GM21515 (cell line): ENCODE results near the gene SCRN2.

ENCODE experiments used
- ATAC-seq: cut with Tn5 transposase; IDR thresholded peaks from one replicate; pipeline ENCODE4 v1.9.1; 2021; ENCODE audit not compliant: unreplicated experiment

Gene SCRN2

DNA sequence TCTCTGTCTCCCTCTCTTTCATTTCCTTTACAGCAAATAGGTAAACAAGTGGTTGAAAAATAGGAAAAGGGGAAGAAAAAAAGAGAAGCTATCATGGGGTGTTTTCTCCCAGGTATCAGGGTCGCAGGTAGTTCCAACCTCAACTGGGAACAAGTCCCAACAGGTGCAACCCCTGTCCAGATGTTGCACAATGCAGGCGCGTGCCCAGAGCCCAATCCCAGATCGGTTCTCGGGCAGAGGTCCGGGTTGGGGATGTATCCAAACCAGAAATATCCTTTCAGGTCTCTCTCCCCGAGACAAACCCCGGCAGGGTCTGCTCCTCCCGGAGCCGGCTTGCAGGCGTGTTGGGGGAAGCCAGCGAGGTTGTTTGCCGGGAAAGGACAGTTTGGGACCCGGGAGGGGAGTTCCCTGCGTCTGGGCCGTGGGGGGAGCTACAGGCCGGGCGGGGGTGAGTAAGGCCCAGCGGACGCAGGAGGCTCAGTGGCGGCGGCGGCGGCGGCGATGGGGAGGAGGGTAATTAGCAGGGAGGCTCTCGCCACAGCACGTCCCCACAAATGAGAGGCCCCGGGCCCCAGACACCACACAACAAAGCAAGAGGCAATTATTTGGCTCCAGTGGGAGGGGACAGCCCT is 31.1 kb upstream of the SCRN2 start:
- ATAC-seq, result no peak

DNA sequence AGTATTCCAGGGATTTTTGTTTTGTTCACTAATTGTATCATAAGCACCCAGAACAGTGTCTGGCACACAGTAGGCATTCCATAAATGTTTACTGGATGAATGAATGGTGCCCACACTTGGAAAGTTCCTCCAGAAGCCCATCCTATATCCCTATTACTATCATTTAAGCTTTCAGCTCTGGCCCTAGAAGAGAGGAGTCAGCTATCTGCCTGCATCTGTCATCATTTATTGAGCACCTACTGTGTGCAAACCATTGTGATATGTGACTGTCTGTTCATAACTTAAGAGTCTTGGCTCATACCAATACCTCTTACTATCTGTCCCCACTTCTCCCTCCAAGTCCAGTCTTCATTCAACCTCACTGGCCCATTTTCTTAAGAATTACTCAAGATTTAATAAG is 30.0 kb upstream of the SCRN2 start:
- ATAC-seq, result no peak

DNA sequence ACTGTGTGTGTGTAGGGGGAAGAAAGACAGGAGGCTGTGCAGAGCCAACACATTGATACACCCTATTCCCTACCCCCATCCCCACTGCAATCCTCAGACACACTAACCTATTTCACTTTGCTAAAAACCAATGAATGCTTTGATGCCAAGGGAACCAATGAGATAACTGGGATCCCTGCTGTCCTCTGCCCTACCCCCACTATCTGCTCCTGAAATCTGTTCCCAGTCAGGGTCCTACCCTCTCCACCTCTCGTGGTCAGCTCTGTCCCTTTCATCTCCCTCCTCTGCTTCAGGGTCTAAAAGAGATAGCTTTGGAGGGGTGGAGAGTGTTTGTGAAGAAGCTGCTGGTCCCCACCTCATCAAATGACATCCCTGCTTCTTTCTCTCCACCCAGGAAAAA is 29.0 kb upstream of the SCRN2 start:
- no peak for ATAC-seq

DNA sequence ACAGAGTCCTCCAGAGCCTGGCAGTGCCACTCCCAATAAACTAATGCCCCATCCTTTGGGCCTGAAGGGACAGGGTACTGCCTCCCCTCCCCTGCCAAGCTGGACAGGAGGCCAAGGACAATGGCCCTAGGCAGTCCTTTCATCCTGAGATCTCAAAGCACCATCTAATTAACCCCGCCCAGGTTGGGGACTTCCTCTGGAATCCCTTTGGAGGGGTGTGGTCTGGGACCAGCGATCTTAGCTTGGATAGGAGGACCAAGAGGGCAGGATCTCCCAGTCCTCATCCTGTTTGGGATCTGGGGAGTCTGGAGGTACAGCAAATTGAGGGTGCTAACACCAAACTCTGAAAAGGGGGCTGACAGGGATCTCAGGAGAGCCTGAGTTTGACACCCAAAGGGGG is 28.0 kb upstream of the SCRN2 start:
- no peak for ATAC-seq

DNA sequence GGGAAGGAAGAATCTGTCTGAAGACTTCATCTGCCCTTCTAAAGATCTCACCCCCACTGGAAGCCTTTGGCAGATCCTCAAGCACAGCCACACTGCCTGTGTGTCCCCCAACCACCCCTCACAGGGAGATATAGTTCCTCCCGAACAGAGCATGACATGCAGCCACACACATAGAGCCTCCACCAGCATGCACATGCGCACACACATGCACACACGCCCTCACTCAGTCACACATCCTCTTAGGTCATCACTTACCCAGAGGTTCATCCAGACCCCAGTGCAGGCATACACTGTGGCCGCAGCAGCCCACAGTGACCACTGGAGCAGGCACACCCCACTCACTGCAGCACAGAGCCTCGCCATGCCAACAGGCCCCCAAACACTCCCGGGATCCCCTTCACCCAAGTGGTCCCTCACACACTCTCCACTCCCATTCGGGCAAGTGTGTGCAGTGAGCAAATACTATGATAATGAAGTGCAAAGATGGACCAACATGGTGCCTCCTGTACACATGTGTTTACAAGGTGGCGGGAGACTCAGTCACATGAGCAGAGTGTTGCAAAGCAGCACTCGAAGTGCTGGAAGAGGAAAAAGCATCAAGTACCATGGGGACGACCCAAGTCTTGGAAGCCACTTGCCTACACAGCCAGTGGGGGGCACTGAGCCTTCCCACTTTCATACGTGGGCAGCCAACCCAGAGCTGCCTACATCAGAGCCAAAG is 26.9 kb upstream of the SCRN2 start:
- ATAC-seq, result no peak

DNA sequence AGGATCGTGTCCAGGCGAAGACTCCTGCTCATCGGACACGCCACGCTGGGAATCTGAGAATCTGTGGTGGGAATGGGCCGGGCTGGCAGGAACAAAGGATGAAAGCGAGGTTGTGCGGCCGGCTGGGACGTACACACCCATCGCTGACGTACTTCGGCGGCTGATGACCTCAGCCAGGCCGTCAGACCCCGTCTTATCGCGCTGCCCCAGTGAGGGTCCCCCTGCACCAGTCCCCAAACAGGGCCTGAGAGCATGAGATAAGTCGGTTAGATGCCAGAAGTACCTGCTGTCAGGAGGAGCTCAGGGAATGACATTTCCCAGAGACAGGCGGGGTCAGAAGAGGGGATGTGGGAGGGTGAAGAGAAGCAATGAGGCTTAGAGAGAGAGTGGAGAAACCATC is 25.9 kb upstream of the SCRN2 start:
- no peak for ATAC-seq

DNA sequence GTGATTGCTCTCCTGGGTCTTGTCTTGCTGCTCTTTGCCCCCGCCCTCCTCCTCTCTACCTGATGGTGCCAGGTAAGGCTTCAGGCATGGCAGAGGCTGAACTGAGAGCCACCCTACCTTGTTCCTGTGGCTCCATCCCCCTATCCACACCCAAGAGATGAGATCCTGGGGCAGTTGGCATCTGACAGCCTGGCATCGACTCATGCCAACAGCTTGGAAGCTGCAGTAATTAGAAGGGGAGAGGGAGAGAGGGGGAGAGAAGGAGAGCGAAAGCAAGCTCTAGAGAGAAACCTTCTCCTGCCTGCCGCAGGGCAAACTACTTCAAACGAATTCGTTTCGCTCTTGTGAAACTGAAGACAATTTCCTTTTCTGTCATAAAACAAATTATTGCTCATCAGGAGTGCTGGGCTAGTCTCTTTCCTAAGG is 23.7 kb upstream of the SCRN2 start:
- no peak for ATAC-seq

DNA sequence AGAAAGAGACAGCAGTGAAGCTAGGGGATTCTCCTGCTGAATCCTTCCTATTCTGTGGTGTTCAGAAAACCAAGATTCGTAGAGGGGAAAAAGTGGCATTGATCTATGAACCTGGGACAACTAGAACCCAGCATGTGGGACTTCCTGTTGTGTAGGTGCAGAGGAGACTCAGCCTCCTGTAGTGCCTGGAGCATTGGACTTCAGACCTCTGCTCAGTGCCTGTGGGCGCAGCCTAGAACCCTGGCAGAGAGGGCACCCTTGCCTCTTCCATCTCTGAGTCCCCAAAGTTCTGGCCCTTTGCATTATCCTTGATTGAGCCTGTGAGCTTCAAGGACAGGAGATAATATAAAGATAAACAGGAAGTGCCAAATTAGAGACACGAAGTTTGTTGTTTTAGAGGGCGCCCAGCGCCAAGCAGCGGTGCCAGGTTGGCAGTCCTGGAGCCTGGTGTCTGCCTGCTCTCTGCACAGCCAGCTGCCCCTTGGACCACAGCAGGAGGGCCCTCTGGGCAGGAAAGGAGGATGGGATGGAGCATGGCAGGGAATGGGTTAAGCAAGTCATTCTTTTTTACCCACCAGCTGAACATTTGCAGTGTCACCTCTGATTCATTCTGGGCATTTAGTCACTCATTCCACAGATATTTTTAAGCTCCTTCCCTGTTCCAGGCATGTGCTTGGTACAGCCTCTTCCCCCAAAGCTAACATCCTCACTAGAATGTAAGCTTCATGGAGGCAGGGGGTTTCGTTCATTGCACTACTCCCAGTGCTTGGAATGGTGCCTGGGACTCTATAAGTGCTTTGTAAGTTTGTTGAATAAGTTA is 21.8 kb upstream of the SCRN2 start:
- ATAC-seq, result no peak

DNA sequence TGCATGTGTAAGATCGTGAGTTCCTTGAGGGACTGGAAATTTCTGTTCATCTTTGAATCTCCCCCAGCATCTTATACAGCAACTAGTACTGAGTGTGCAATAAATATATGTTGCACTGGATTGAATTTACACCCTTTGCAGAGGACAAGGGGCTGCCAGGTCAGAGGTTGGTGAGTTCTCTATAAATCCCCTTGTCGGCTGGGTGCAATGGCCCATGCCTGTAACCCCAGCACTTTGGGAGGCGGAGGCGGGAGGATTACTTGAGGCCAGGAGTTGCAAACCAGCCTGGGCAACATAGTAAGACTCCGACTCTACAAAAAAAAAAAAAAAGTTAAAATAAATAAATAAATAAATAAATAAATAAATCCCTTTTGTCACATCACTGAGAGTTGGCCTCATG is 19.3 kb upstream of the SCRN2 start:
- ATAC-seq, result no peak

DNA sequence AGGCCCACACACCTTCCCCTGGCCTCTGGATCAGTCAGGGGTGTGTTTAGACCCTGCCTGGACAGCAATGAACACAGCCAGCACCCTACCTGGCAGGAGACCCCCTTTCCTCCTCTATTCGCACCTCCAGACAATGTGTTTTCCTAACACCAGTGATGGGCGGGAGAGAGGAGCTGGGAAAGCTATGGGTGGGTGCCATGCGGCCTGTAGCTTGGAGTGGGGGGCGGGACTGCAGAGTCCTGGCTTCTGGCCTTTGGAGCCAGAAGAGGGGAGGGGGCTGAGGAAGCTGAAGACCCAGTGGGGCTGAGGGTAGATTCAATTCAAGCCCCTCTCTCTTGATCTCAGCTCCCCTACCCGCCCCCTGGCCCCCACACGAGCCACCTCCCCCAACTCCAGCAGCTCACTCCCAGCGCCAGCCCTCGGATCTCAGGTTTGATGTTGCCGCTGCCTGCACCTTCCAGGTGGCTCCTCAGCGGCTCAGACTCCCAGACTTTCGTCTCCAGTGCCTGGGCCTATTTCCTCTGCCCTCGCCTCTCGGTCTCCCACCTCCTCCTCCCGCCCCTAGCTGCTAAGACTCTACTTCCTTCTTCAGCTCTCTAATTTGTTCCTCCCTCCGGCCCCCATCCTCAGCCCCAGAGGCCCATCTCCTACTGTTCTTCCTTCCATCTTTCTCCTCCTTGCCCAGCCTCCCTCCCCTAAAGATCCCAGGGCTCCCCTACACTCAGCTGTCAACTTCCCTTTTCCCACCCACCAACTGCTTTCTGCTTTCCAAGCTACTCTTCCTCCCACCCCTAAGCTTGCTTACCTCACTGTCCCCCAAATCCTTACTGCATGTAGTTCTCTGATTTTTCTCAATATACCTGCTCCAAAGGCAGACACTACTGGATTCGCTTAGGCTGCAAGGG is 16.7 kb upstream of the SCRN2 start:
- ATAC-seq, result no peak

DNA sequence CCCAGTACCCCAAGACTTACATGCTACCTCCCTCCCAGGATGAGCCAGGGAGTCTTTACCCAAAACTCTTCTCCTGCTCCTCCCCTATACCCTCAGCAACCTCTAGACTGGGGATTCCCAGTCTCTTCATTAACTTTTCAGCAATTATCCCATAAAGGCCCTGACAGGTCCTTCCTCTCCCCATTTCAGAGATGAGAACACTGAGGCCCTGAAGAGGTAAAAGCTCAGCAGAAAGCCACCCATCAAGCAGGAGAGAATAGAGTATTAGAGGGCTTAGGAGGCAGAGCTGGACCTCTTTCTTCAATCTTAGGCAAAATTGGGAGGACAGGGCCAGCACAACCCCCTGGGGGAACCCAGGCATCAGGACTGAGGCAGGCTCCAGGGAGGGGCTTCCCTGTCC is 15.8 kb upstream of the SCRN2 start:
- no peak for ATAC-seq

DNA sequence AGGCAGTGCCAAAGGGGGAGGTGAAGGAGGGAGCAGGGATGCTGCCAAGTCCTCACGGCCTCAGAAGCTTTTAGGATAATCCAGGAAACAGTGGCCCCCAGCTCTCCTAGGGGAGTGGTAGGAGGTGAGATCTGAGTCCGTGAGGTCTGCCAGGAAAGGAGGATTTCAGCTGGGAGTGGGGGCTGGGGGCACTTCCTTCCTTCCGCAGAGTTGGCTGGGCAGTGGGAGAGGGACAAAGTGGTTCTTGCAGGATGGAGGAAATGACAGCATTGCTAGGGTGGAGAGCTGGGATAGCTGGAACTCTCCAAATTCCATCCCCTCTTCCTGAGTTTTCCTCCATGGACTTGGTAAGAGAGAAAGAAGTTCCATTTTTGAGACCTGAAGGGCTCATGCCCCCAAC is 14.7 kb upstream of the SCRN2 start:
- ATAC-seq, result no peak

DNA sequence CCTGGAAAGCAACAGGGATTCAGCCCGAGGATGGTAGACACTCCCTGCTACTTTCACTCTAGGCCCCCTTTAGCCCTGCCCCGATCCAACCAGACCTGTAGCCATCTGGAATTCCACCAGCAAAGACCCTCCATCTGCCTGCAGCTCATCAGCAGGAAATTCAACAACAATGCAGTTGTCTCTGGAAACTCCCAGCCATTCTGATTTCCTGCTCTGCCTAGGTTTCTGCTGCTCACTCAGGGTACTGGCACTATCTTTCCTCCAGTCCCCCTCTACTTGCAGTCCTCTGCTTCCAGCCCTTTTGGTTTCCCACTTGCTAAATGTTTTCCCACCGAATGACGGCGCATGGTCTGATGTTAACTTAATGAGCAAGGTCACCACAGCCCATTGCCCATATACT is 12.5 kb upstream of the SCRN2 start:
- ATAC-seq, result no peak

DNA sequence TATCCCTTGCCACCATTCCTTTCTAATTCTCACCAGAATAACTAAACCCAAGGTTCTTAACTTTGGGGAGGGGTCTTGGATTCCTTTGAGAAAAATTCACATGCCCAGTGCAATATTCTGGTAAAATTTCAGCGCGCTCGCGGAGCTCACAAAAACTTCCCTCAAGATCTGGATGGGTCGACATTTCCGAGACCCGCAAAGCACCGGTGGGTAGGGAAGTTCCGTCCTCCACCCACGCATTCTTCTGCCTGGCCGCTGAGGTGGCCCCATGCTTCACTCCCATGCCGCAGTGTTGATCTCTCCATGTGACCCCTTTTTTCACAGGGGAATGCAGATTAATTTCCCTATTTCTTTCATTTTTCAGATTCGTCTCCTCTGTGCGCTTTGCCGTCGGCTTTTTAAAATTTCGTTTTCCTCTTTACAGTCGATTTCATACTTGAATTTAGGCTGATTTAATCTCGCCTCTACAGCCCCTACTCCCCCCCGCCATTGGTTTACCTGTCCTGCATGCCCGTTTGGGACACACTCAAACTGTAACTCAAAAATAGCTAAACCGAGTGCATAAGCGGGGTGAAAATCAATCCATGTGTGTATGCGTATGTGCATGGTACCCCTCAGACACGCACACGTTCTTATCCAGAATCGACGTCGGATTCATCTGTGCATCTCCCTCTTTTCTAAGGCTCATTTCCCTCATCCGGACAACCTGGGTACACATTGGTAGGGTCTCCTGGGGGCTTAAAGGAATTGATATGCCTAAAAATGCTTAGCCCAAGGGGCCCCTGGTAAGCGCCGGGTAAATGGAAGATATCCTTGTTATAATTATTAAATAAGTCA is 11.3 kb upstream of the SCRN2 start:
- no peak for ATAC-seq

DNA sequence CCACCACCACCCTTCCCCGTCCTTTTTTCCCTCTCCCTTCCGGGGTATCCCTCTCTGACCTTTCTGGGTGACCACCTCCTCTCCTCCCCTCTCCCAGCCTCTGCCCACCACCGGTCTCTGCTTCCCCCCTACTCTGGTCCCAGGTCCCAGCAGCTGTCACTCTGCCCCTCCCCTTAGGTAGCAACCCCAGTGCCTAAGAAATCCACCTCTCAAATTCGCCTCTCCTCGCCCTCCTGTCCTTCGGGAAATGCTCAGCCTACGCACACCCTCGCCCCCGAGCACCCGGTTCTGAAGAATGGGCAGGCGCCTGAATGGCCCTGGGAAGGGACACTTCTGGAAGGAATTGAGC is 10.7 kb upstream of the SCRN2 start:
- ATAC-seq, result no peak

DNA sequence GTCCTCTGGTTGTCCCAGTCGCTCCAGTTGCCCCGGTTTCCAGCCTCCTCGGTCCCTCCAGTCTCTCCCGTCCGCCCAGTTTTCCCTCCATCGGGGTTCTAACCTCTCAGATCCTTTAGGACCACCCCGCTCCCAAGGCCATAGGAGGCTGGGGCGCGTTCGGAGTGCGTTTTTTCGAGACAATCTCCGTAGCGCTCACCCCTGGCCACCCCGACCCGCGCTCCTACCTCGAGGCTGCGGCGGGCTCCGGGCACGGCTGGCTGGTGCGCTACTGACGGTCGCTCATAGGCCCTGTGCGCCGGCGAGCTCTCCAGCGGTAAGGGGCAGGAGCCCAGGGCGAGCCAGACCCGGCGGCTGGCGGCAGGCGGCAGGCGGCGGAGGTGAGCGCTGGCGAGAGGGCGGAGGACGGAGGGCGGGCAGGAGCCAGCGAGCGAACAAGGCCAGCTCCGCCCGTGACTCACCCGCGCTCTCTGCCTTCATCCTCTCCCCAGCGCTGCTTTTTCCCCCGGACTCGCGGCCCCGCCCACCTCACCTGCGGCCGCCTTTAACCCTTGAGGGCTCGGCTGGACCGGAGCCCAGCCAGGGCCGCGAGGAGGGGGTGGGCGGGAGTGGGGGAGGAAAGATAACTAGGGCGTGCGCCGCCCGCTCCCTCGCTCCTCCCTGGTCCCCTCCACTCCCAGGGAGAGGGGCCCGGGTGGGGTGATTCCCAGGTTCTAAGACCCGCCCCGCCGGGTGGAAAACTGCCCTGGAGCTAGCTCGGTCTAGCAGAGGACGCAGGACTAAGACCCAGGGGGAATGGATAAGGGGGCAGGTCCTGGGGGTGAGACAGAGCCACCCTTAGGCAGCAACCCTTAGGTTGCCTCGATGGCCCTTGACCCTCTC is 9.9 kb upstream of the SCRN2 start, which contains the start of gene SP6:
SP6 (minus strand) TSS at position 472 of the 882 bp plus-strand sequence. CDS start 2,734 bp downstream, outside the sequence.
- ATAC-seq, result no peak

DNA sequence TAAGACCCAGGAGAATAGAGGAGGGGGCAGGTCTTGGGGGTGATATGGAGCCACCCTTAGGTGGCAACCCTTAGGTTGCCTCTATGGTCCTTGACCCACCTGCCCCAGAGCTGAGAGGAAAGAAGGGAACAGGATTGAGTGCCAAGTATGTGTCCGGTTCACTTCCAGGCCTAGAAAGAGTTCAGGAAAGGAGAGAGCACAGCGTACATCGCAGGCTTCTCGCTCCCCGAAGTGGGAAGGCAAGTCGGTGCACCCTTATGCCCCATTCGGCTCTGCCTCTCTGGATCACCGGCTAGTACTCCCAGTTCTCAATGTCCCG is 9.3 kb upstream of the SCRN2 start:
- ATAC-seq, result no peak

DNA sequence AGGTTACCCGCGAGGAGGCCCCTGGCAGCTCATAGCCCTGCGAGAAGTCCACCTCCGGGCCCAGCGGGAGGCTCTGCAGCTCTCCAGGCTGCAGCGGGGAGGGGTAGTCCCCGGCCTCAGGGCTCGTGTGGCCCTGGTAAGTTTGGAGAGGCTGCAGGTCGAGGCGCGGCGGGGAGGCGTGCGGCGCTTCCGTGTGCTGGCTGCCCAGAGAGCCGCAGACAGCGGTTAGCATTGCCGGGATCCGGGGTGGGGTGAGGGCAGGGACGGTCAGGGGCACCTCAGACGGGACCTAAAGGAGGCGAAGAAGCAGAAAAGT is 7.1 kb upstream of the SCRN2 start:
- no peak for ATAC-seq

DNA sequence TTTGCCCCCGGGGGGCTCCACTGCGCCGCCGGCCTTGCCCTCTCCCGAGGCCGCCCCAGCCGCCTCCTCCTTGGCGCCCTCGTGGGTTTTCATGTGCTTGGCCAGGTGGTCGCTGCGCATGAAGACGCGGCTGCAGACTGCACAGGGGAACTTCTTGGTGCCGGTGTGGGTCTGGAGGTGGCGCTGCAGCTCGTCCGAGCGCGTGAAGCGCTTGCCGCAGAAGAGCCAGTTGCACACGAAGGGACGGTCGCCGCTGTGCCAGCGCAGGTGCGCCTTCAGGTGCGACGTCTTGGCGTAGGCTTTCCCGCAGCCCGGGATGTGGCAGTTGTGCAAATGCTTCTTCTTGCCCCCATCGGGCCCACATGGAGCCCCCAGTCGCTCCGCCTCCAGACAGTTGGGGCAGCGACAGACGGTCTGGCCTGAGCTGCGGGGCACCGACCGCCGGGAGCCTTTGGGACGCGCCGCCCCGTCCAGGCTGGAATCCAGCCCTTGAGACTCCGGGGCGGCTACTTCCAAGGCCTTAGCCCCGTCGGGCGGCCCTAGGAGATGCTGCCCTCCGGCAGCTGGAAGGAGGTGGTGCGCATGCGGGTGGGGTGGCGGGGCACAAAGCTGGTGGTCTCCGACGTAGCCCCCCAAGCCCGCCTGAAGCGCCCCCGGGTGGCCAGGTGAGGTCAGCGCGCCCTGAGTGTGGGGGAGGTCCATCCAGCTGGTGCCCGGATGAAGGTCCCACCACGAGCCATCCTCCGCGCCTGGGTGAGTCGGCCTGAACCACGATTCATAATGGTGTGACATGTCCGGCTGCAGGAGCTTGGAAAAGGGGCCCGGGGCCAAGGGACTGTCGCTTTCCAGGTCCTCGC is 6.5 kb upstream of the SCRN2 start:
- ATAC-seq, result no peak
